AG09309 (cell line): ENCODE measurements around the gene IL17F.

Source experiments
- DNase-seq: peaks from one replicate; pipeline ENCODE4 v3.0.0-alpha.2; 2010; ENCODE audit warnings: low read depth
- H3K4me3 ChIP-seq: 2 replicates; pipeline ENCODE4 v1.5.1; 2011; ENCODE audit warnings: mild to moderate bottlenecking, low read depth, low read length, moderate library complexity; ENCODE audit not compliant: control insufficient read depth
- TF ChIP-seq, protein P1 (sequence below): IDR thresholded peaks from 2 replicates; pipeline ENCODE4 v1.5.1; 2011; ENCODE audit warnings: mild to moderate bottlenecking, low read depth, low read length, inconsistent platforms; ENCODE audit not compliant: insufficient read depth, control insufficient read depth; ENCODE audit errors: missing control alignments

The IL17F gene

DNA sequence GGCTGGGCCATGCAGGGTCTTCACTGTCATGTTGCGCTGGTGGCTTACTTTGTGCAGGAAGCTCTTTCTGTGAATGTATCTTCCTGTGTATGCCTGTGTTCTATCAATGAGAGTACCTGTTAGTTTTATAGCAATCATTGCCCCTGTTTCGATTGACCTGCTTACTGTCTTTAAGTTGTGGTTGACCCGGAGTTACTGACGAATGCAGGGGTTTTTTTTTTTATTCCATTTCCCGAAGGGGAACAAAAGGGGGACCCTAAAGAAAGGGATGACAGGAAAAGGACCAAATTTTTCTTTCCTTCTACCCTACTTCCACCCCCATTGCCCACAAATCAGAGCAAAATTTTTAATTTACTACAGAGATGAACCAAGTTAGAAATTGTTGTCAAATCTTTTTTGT is at the start of gene IL17F:
IL17F (minus strand) TSS at position 101 of the 400 bp plus-strand sequence; CDS start at position 30, 71 bp downstream.
- H3K4me3 ChIP-seq = no peak within 1 kb of the TSS
- DNase-seq = no peak
- TF ChIP-seq, protein P1, sequence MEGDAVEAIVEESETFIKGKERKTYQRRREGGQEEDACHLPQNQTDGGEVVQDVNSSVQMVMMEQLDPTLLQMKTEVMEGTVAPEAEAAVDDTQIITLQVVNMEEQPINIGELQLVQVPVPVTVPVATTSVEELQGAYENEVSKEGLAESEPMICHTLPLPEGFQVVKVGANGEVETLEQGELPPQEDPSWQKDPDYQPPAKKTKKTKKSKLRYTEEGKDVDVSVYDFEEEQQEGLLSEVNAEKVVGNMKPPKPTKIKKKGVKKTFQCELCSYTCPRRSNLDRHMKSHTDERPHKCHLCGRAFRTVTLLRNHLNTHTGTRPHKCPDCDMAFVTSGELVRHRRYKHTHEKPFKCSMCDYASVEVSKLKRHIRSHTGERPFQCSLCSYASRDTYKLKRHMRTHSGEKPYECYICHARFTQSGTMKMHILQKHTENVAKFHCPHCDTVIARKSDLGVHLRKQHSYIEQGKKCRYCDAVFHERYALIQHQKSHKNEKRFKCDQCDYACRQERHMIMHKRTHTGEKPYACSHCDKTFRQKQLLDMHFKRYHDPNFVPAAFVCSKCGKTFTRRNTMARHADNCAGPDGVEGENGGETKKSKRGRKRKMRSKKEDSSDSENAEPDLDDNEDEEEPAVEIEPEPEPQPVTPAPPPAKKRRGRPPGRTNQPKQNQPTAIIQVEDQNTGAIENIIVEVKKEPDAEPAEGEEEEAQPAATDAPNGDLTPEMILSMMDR = no peak

GRCh38 chr6:52293067-52293466 is 48.8 kb upstream of the IL17F start:
- no peak overlapping the region for H3K4me3 ChIP-seq
- DNase-seq = no peak
- TF ChIP-seq, protein P1 = no peak

- TF ChIP-seq, protein P1 = no peak
- H3K4me3 ChIP-seq = no peak overlapping the region
- no peak for DNase-seq
Measured at GRCh38 chr6:52288841-52289240, 44.5 kb upstream of the IL17F start.

DNA sequence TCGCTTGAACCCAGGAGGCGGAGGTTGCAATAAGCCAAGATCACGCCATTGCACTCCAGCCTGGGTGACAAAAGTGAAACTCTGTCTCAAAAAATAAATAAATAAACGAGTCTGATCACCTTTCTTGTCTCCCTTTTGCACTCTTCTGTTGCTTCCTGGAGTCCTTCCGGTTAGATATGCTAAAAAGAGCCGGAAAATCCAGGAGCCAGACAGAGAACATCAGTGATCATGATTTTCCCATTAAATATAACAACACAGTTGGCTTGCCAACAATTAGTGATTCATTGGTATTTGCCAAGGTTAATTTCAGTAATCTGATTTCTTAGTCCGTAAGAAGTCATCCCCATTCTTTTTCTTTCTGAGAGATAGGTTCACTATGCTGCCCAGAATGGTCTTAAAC is 43.9 kb upstream of the IL17F start:
- TF ChIP-seq, protein P1 = no peak
- DNase-seq = no peak
- no peak overlapping the region for H3K4me3 ChIP-seq

GRCh38 chr6:52286798-52287432 is 42.6 kb upstream of the IL17F start:
- TF ChIP-seq, protein P1 = peak; percentile 86
- H3K4me3 ChIP-seq = no peak overlapping the region
- DNase-seq = peak; percentile 16

GRCh38 chr6:52285177-52286068 is 41.1 kb upstream of the IL17F start:
- TF ChIP-seq, protein P1 = peak; percentile 1
- H3K4me3 ChIP-seq = peak overlapping the region; percentile 92
- peak; percentile 13 for DNase-seq
